NK-92 (cell line): ENCODE results near the gene IL3.

Experiments used
- DNase-seq: peaks from one replicate; lab custom pipeline; 2025; ENCODE audit not compliant: unreplicated experiment; lab: John Stamatoyannopoulos, UW

Gene IL3

DNA sequence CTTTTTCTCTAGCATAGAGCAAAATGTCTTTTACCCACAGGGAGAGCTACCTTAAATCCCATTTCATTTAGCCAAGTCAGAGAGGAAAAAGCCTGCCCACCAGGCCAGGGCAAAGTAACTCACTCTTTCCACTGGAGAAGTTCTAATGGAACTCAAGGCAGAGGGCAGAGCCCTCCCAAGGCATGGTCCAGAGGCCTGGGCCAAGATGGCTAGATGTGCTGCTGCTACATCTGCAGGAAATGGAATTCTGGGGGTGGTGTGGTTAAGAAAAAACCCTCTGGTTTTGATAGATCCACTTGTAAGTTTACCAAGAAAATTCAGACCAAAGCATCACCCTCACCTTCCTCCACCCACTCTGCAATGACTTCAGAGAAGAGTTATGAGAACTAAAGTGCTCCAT lies 50.5 kb downstream of the IL3 start:
- DNase-seq, result no peak

GRCh38 chr5:132112111-132112510 lies 51.7 kb downstream of the IL3 start:
- DNase-seq, result no peak
